HepG2 (cell line): ENCODE data around the gene UBE2Q2. TPM values are rescaled to one million over a fixed set of nuclear protein-coding genes. Genes with fewer than 3 reads are reported as not detected.

Source experiments
- ATAC-seq: fragments of 200-7000 bp; cut with Tn5 transposase; 3 replicates; pipeline ENCODE4 v1.9.1; 2020; ENCODE audit warnings: mild to moderate bottlenecking, moderate library complexity
- BruUV-seq: library from RNA; stranded (reverse); fragments of 400-500 nt; replicated peaks from 2 replicates; lab custom pipeline; 2021; lab: Mats Ljungman, UMichigan
- CTCF ChIA-PET: fragments of 300-600 bp; formaldehyde crosslinking; extraction: SDS; loops from one replicate; lab custom pipeline; 2021; ENCODE audit warnings: low total read pairs, inconsistent platforms, low intra/inter-chr PET ratio; lab: Yijun Ruan, JAX
- POLR2A ChIA-PET: fragments of 350-600 bp; sonication (Branson Sonifier 250); formaldehyde crosslinking; loops from one replicate; lab custom pipeline; 2020; ENCODE audit warnings: antibody characterized with exemption, inconsistent platforms; lab: Yijun Ruan, JAX
- DNase-seq: peaks from one replicate; pipeline ENCODE4 v3.0.0-alpha.2; 2015; ENCODE audit warnings: low spot score
- FAIRE-seq: peaks from 3 replicates; lab custom pipeline; 2011; peaks lifted over from hg19 to GRCh38; lab: Jason Lieb, UNC
- H2AFZ ChIP-seq: one replicate; pipeline ENCODE4 v1.6.1; 2011; ENCODE audit warnings: low read length, inconsistent platforms
- H3K27ac ChIP-seq: fragments of 300-600 bp; 3 replicates; pipeline ENCODE4 v1.8.0; 2011; ENCODE audit warnings: mixed run types, mild to moderate bottlenecking, mixed read lengths, low read length, inconsistent platforms; ENCODE audit not compliant: insufficient read depth; ENCODE audit errors: extremely low read length
- H3K27me3 ChIP-seq, 2 experiments: fragments of 200-600 bp in 1 of 2; 2 replicates in 1 of 2; 3 replicates in 1 of 2; pipeline versions ENCODE4 v1.6.0 to v1.8.0; 2011; ENCODE audit warnings: low read length in 2 of 2, mild to moderate bottlenecking in 2 of 2, moderate library complexity in 2 of 2, inconsistent platforms in 1 of 2; ENCODE audit not compliant: insufficient read depth in 2 of 2, control insufficient read depth in 1 of 2
- H3K36me3 ChIP-seq, 2 experiments: fragments of 200-600 bp in 1 of 2; replicated peaks in 1 of 2; 2 replicates in 1 of 2; 3 replicates in 1 of 2; pipeline versions ENCODE4 v1.5.1 to v1.8.0; 2011; ENCODE audit warnings: low read length in 2 of 2, inconsistent platforms in 1 of 2; ENCODE audit not compliant: insufficient read depth in 2 of 2, control insufficient read depth in 1 of 2
- H3K4me1 ChIP-seq: 2 replicates; pipeline ENCODE4 v1.5.1; 2012; ENCODE audit warnings: low read length, inconsistent platforms; ENCODE audit not compliant: insufficient read depth
- H3K4me2 ChIP-seq: 2 replicates; pipeline ENCODE4 v1.6.0; 2011; ENCODE audit warnings: low read depth, low read length, inconsistent platforms
- H3K4me3 ChIP-seq, 3 experiments: fragments of 200-600 bp in 1 of 3; sonication (generic), shearing (Covaris generic) in 1 of 3; replicated peaks in 1 of 3; 2 replicates each; pipeline ENCODE4 v1.5.1; 2011 to 2016; ENCODE audit warnings: low read length in 3 of 3, inconsistent platforms in 2 of 3, low read depth in 2 of 3, mild to moderate bottlenecking in 2 of 3, control low read depth in 1 of 3, mixed read lengths in 1 of 3; ENCODE audit not compliant: insufficient read depth in 1 of 3
- H3K79me2 ChIP-seq: one replicate; pipeline ENCODE4 v1.6.1; 2011; ENCODE audit warnings: low read length, inconsistent platforms; ENCODE audit not compliant: insufficient read depth
- H3K9ac ChIP-seq: 2 replicates; pipeline ENCODE4 v1.6.0; 2011; ENCODE audit warnings: mild to moderate bottlenecking, low read depth, low read length, inconsistent platforms; ENCODE audit not compliant: insufficient read depth
- H3K9me3 ChIP-seq: 2 replicates; pipeline ENCODE4 v1.5.1; 2012; ENCODE audit warnings: mild to moderate bottlenecking, low read length
- H4K20me1 ChIP-seq: 2 replicates; pipeline ENCODE4 v1.6.0; 2011; ENCODE audit warnings: inconsistent platforms, mild to moderate bottlenecking, low read length, moderate library complexity; ENCODE audit not compliant: insufficient read depth
- CC2D1A ChIP-seq: sonication (generic); formaldehyde crosslinking; IDR thresholded peaks from 2 replicates; pipeline ENCODE4 v1.8.1; 2023; ENCODE audit warnings: mild to moderate bottlenecking, missing genetic modification reagents
- FOXK1 ChIP-seq: sonication (generic); formaldehyde crosslinking; IDR thresholded peaks from 2 replicates; pipeline ENCODE4 v1.4.0; 2020; ENCODE audit warnings: low read depth, missing genetic modification reagents, borderline replicate concordance
- GLI4 ChIP-seq: sonication (generic); formaldehyde crosslinking; IDR thresholded peaks from 2 replicates; pipeline ENCODE4 v1.5.1; 2020; ENCODE audit warnings: missing genetic modification reagents, mild to moderate bottlenecking, moderate library complexity, borderline replicate concordance
- MEF2D ChIP-seq: sonication (generic); formaldehyde crosslinking; IDR thresholded peaks from 2 replicates; pipeline ENCODE4 v1.5.1; 2020; ENCODE audit warnings: mild to moderate bottlenecking, missing genetic modification reagents
- STAT5B ChIP-seq: sonication (generic); formaldehyde crosslinking; IDR thresholded peaks from 2 replicates; pipeline ENCODE4 v1.4.0; 2020; ENCODE audit warnings: missing genetic modification reagents
- ZNF205 ChIP-seq: IDR thresholded peaks from 2 replicates; pipeline ENCODE4 v1.6.1; 2018; ENCODE audit warnings: missing biosample characterization, missing genetic modification reagents
- ZNF276 ChIP-seq: sonication (generic); formaldehyde crosslinking; IDR thresholded peaks from 2 replicates; pipeline ENCODE4 v1.4.0; 2020; ENCODE audit warnings: mild to moderate bottlenecking, low read depth, missing genetic modification reagents
- ZNF441 ChIP-seq: sonication (generic); formaldehyde crosslinking; IDR thresholded peaks from 2 replicates; pipeline ENCODE4 v1.7.0; 2021; ENCODE audit warnings: missing genetic modification reagents, borderline replicate concordance
- ZNF567 ChIP-seq: sonication (generic); formaldehyde crosslinking; IDR thresholded peaks from 2 replicates; pipeline ENCODE4 v1.8.1; 2023; ENCODE audit warnings: mild to moderate bottlenecking, missing genetic modification reagents, borderline replicate concordance
- ZNF784 ChIP-seq: sonication (generic); formaldehyde crosslinking; IDR thresholded peaks from 2 replicates; pipeline ENCODE4 v1.5.1; 2020; ENCODE audit warnings: missing genetic modification reagents, mild to moderate bottlenecking, borderline replicate concordance
- ZSCAN31 ChIP-seq: sonication (generic); formaldehyde crosslinking; IDR thresholded peaks from 2 replicates; pipeline ENCODE4 v1.5.0; 2020; ENCODE audit warnings: low read depth, mild to moderate bottlenecking, missing genetic modification reagents
- WGBS: methylation state at CpG from one replicate; pipeline ENCODE4 v1.1.6; 2017; ENCODE audit warnings: low lambda C conversion rate; 5-methylcytosine and 5-hydroxymethylcytosine counted together
- in situ Hi-C: cut with HindIII; loops from 2 replicates; pipeline ENCODE4 v1.10.0; 2017; ENCODE audit warnings: low pct_unique_long_range_greater_than_20kb; ENCODE audit not compliant: extremely low pct_ligation_motif_present
- intact Hi-C: fragments of 100-400 bp; cut with micrococcal nuclease; formaldehyde crosslinking; loops from one replicate; pipeline ENCODE4 v1.10.0; 2022; ENCODE audit not compliant: unreplicated experiment
- polyA plus RNA-seq, 8 experiments: library from polyadenylated mRNA; depleted of rRNA in 3 of 8; stranded (reverse) in 7 of 8; unstranded in 1 of 8; fragments of >200 nt; fragmentation: Illumina TruSeq in 4 of 8; extraction: Trizol in 4 of 8; gene quantifications; 2 replicates each; pipeline versions ENCODE4 v1.2.1 to v1.2.3, GENCODE V29; 2011 to 2016; ENCODE audit warnings: low read depth in 4 of 8, missing spikeins in 1 of 8, mixed read lengths in 1 of 8; ENCODE audit not compliant: insufficient read depth in 1 of 8
- total RNA-seq, 5 experiments: library from RNA; depleted of rRNA; stranded (reverse); fragments of >200 nt; fragmentation: Illumina TruSeq; extraction: Trizol; gene quantifications; 2 replicates each; pipeline ENCODE4 v1.2.3, GENCODE V29; 2016; ENCODE audit warnings: low read depth in 1 of 5
- TF ChIP-seq, protein P1 (sequence below): sonication (generic); formaldehyde crosslinking; IDR thresholded peaks from 2 replicates; pipeline ENCODE4 v1.5.0; 2020; ENCODE audit warnings: missing genetic modification reagents
- TF ChIP-seq, protein P2 (sequence below): sonication (generic); formaldehyde crosslinking; IDR thresholded peaks from 2 replicates; pipeline ENCODE4 v1.4.0; 2020; ENCODE audit warnings: missing genetic modification reagents; ENCODE audit errors: not compliant biosample characterization

Gene UBE2Q2
- total and polyA plus RNA-seq, 2 of the 13 experiments (the other 11 are each of a cell fraction or from before 2014, with no cell fraction given): 10.6 to 20.4 TPM

GRCh38 chr15:75849167-75849566 is 5.9 kb downstream of the UBE2Q2 start:
- H4K20me1 ChIP-seq: peaks cover 7% of the 10 kb centered on the region
- intact Hi-C loops: loop anchor here (10.0 kb wide), 1 partner anchor 56 kb away; the partner anchor contains the start of gene FBXO22
- in situ Hi-C loops: no loop called here
- no peak overlapping the region for H3K4me2 ChIP-seq
- no peak overlapping the region for H3K9ac ChIP-seq
- TF ChIP-seq ZNF567 (CRISPR knock-in tag): no peak
- no peak for TF ChIP-seq ZNF441
- TF ChIP-seq, protein P1, sequence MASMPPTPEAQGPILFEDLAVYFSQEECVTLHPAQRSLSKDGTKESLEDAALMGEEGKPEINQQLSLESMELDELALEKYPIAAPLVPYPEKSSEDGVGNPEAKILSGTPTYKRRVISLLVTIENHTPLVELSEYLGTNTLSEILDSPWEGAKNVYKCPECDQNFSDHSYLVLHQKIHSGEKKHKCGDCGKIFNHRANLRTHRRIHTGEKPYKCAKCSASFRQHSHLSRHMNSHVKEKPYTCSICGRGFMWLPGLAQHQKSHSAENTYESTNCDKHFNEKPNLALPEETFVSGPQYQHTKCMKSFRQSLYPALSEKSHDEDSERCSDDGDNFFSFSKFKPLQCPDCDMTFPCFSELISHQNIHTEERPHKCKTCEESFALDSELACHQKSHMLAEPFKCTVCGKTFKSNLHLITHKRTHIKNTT: no peak
- no peak for TF ChIP-seq MEF2D (CRISPR knock-in tag)
- TF ChIP-seq GLI4: no peak
- 100% methylated on average over 1 of the region's 1 CpG for WGBS
- DNase-seq (no peak), FAIRE-seq (no peak), ATAC-seq (no peak)
- no peaks in the 10 kb centered on the region for H3K9me3 ChIP-seq
- no peak overlapping the region for H3K27ac ChIP-seq
- POLR2A ChIA-PET: no interaction called here
- H3K4me3 ChIP-seq: no peak overlapping the region
- H3K36me3 ChIP-seq: no peaks in the 10 kb centered on the region; a peak in 1 of 5 replicates
- CTCF ChIA-PET: no interaction called here
- H2AFZ ChIP-seq: no peak overlapping the region
- H3K79me2 ChIP-seq: peaks cover 80% of the 10 kb centered on the region
- no peaks in the 10 kb centered on the region for H3K27me3 ChIP-seq
- H3K4me1 ChIP-seq: peaks cover 35% of the 10 kb centered on the region
- BruUV-seq: no TSS peak

GRCh38 chr15:75850708-75851107 is 7.5 kb downstream of the UBE2Q2 start:
- no peak for ATAC-seq
- 98% methylated on average over 2 of the region's 2 CpGs for WGBS
- in situ Hi-C loops: no loop called here
- TF ChIP-seq, protein P2, sequence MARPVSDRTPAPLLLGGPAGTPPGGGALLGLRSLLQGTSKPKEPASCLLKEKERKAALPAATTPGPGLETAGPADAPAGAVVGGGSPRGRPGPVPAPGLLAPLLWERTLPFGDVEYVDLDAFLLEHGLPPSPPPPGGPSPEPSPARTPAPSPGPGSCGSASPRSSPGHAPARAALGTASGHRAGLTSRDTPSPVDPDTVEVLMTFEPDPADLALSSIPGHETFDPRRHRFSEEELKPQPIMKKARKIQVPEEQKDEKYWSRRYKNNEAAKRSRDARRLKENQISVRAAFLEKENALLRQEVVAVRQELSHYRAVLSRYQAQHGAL (CRISPR knock-in tag): no peak
- no peak for TF ChIP-seq FOXK1 (CRISPR knock-in tag)
- no peak for TF ChIP-seq ZSCAN31 (CRISPR knock-in tag)
- no peak for TF ChIP-seq ZNF276 (CRISPR knock-in tag)
- no peak for TF ChIP-seq ZNF784 (CRISPR knock-in tag)
- no peak for TF ChIP-seq STAT5B
- TF ChIP-seq CC2D1A (CRISPR knock-in tag): no peak
- TF ChIP-seq ZNF205 (CRISPR knock-in tag): no peak

More at GRCh38 chr15:75850708-75851107, 7.5 kb downstream of the UBE2Q2 start:
- no peak overlapping the region for H3K4me2 ChIP-seq
- peaks cover 64% of the 10 kb centered on the region for H3K79me2 ChIP-seq
- peaks cover 7% of the 10 kb centered on the region for H4K20me1 ChIP-seq
- DNase-seq (no peak), FAIRE-seq (no peak)
- H3K27me3 ChIP-seq: no peaks in the 10 kb centered on the region
- peaks cover 20% of the 10 kb centered on the region for H3K4me1 ChIP-seq
- CTCF ChIA-PET: no interaction called here
- H3K9me3 ChIP-seq: no peaks in the 10 kb centered on the region
- no peak overlapping the region for H3K4me3 ChIP-seq
- POLR2A ChIA-PET: no interaction called here
- H3K36me3 ChIP-seq: peaks cover 1 to 8% of the 10 kb centered on the region in 2 experiments; a peak in 2 of 5 replicates
- BruUV-seq: no TSS peak
- H3K27ac ChIP-seq: no peak overlapping the region
- no peak overlapping the region for H2AFZ ChIP-seq
- H3K9ac ChIP-seq: no peak overlapping the region
- intact Hi-C loops: no loop called here
